OCI-M1 (cell line): Measurements from ENCODE around the gene ZNF182.
"Not testable (repeated sequence)": the region's sequence is repeated elsewhere in the genome, so short reads cannot be mapped to it uniquely, and the experiment has no call there.

ENCODE experiments used
- DNase-seq: peaks from one replicate; lab custom pipeline; 2025; lab: John Stamatoyannopoulos, UW

Gene ZNF182

DNA sequence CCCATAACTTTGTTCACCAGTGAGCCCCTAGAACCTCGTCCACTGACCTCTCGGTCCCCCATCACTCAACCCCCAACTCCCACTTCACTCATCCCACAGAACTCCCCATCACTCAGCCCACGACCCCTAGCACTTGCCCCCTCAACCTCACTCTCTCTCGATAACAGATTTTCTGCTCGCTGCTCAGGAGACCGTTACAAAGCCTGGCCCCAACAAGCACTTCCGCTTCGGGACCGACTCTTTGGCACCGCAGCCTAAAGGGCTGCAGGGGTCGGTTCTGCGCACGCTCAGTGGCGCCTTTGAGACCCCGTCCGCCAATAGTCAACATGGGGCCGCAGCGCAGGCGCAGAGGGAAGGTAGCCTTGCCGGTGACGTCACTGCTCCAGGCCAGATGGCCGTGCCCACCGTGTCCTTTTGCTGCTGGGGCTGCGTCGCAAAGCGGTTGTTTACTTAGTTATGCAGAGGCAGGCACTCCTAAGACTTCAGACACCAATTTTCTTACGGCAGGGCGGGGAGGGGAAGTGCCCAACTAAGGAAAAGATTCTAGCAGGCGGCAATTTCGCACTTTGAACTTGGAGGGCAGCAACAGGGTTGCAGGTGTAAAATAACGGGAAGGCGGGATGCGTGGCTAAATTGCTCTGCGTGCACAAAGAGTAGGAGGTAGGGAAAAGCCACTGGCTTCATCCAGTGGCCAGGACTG is at the start of gene ZNF182:
Gene ZNF182, minus strand, starts transcription at position 232 of the 700 bp plus-strand sequence. CDS start 1,380 bp downstream, outside the sequence.
- DNase-seq = peak; percentile 97

DNA sequence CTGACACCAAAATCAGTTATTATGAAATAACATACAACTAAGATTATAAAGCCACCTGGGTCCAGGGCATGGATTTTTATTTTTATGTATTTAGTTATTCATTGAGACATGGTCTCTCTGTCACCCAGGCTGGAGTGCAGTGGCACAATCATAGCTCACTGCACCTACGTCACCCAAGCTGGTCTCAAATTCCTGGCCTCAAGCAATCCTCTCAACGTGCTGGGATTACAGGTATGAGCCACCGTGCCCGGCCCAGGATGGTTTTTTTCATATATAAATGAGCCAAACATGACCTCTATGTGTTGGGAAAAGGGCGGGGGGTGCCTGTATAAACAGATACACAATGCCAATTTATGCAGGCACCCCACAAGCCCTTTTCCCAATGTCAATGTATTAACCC is 43.1 kb upstream of the ZNF182 start:
- DNase-seq = no peak

DNA sequence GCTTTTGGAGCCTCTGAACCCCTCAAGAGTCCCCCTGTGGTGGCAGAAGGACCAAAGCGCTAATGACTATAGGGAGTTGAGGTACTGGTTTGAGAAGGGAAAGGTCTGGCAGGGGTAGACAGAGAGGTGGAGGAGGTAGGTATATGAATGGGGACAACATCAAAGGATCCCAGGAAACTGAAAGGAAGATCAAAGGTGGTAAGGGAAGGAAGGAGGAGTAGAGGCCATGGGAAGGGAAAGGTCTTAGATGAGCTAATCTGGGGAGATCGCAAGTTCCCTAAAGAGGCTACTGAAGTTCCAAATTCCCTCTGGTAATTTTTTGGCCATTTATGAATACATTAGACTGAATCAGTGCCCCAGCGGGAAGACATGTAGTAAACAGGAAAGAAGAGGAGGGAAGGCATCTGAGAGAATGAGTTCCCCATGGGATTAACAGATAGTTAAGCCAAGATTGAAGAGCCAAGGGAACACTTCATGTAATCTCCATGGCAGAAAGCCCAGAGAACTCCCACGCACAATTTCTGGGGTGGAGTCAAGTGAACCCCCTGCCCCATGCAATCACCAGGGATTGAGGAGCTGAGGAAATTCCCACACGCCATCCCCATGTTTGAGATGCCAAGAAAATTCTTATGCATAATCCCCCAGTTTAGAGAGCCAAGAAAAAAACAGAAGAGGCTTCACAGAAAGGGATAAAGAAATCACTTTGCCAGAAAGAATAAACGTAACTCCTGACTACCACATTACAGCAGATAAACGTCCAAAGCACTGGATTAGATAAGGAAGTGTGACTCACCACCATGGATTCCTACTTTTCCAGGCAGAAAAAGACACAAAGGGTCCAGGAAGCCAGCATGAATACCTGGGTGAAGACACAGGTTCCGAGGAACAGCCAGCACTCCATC is 41.9 kb upstream of the ZNF182 start:
- DNase-seq = no peak

DNA sequence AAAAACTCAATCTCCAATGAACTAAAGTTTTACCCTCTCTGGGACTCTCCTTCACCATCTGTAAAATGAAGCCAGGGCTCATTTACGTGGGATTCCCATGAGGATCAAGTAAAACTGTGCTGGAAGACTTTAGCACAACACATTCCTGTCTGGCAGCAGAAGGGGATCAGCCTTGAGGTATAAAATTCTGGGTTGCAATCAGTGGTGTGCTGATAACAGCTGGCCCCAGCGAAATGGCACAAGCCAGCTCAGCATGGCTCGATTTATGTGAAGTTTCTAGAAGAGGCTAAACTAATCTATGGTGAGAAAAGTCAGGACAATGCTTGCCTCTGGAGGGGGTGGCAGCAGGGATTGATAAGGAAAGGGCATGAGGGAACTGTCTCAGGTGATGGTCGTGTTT is 39.3 kb upstream of the ZNF182 start:
- DNase-seq = no peak

DNA sequence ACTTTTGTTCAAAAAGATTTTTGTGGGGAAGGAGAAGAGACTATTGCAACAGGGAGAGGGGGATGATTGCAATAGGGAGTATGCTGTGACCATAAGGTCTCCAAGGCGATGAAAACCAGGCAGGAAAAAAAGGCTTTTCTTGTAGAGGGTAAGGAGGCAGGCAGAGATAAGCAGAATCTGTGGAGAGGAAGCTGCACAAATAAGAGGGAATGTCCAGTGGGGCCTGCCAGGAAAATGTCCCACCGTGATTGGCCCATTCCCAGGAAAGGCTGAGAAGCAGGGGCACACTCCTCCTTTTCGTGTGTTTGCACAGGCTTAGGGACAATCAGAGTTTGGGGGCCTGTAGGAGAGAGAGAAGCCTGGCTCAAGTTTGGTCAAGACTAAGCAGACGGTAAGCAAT is 32.1 kb upstream of the ZNF182 start:
- no peak for DNase-seq

DNA sequence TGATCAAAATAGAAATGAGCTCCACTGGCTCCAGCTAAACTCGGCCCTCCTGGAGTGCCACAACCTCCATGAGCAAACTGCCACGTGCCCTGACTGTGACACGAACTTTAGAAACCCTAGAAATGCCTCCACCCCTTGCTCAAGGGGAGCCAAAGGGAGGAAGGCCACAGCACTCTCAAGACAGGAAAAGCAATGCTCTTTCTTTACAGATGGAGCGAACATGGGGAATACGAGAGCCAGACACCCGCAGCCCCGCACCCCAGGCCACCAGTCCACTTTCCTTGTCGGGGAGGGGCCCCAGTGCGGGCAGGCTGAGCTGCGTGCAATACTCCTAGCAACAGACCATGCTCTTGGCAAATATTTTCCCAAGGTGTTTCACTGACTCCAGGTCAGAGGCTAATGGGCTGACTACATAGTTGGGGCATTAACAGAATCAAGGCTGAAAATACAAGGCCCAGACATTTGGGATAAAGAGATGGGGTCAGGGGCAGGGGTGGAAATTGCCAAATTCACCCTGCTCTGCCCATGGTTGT is 26.9 kb upstream of the ZNF182 start:
- DNase-seq = not testable (repeated sequence)

DNA sequence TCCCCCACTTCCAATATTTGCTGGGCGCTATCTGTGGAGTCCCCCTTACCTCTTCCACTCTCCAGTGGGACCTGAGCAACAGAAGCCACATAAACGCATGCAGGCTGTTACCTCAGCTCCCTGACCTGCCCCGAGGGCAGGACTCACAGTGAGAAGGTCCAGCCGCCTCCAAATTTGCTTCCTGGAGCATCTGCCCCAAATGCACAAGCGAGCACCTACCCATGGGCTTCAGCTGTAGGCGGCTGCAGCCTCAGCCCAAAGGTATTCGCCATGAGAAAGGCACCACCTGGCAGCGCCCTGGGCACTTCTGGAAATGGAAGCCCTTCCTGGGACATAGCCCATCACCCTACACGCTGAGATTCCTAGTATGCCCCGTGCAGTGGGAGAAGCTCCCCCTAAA is 26.4 kb upstream of the ZNF182 start:
- no peak for DNase-seq

DNA sequence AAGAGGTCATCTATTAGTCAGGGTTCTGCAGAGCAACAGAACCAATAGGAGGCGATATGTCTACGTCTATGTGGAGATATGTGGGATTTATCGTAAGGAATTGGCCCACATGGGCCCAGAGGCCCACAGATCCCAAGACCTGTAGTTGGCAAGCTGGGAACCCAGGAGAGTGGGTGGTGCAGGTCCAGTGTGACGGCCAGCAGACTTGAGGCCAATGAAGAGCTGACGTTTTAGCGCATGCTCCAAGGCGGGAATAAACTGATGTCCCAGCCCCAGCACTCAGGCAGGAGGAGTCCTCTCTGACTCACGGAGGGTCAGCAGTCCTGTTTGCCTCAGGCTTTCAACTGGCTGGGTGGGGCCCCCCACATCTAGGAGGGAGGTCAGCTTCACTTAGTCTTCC is 24.3 kb upstream of the ZNF182 start:
- DNase-seq = no peak

DNA sequence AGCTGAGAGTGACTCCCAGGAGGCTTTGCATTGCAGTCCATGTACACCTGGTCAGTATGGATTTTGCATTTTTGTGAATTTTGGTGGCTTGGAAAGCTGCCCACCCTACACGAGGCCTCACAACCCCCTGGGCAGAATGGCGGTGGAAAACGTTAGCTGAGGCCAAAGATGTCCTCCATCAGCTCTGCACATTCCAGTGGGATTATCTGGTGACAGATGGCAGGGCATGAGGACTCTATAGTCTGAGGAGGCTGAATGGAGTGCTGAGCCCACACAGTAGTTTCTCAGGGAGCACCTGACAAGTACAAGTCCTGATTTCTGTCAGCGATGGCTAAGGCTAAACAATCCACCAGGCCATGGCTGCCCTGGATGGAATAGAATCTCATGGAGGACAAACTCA is 23.8 kb upstream of the ZNF182 start:
- not testable (repeated sequence) for DNase-seq

DNA sequence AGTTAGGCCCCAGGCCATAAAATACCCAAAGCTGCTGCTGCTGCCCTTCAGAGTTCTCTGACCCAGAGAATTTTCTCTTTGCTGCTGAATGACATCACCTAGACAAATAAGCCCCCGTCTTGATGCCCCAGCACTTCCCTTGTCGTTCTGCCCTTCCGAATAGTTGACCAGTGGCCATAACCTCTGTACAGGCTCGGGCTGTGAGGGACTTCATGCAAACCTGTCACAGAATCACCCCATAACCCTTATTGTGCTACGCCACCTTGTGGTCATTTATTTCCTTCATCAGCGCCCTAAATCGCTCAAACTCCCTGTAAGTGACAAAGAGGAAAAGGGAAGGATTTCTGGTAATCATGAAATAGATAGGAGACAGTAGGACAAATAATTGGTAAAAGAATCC is 21.8 kb upstream of the ZNF182 start:
- peak; percentile 85 for DNase-seq

DNA sequence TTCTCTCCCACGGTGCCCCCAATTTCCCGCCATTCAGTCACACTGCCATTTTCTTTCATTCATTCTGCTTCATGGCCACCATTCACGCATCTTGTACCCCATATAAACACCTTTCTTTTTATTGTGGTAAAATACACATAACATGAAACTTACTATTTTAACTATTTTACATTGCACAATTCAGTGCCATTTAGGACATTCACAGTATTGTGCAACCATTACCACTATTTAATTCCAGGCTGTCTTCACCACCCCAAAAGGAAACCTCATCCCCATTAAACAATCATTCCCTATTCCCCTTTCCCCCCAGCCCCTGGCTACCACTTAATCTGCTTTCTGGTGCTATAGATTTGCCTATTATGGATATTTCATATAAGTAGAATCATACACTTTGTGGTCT is 18.9 kb upstream of the ZNF182 start:
- DNase-seq = no peak

DNA sequence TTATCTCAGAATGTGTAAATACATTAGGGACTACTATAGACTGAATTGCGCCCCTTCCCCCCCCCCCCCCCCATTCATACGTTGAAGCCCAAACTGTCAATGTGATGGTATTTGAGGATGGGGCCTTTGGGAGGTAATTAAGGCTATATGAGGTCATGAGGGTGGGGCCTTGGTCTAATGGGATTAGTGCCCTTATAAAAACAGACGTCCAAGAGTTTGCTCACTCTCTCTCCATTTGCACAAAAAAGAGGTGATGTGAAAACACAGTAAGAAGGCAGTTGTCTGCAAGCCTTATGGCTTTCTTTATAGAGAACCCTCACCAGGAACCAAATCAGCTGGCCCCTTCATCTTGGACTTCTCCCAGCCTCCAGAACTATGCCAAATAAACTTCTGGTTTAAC is 18.3 kb upstream of the ZNF182 start:
- no peak for DNase-seq

DNA sequence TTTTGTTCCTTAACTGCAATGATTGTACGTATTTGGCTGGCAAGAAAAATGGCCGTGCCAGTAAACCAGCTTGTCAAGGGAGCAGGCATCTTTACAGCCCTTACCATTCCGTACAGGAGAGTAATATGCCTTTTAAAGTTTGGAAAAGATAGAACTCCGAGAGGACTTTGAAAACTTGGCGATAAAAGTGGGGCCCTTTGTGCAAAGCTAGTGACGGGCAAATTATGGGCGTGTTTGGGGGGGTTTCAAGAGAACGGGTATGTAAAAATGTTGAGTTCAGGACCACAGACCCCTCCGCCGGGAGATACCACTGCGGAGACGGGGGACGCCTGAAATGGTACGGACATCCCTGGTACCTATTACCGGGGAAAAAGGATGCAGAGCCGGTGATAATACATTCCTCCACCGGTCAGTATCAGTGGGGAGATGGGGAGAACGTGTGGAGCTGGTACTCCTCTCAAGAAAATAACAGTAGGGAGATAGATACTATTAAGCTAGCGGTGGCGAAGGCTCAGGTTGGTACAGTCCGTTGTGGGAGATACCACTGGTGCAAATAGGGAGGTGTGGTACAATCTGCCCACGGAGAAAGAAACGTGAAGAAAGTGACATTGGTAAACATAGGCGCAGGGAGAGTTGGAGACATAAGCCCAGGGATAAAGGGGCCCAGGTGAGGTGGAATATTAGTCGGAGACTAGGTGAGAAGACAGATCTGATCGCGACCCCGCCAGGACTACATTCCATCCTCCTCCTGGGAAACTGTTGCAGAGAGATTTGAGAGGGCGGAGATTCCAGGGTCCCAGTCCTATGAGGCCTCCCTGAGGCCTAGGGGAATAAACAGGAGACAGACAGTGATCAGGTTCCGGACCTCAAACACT is 17.5 kb upstream of the ZNF182 start:
- DNase-seq = peak; percentile 72

DNA sequence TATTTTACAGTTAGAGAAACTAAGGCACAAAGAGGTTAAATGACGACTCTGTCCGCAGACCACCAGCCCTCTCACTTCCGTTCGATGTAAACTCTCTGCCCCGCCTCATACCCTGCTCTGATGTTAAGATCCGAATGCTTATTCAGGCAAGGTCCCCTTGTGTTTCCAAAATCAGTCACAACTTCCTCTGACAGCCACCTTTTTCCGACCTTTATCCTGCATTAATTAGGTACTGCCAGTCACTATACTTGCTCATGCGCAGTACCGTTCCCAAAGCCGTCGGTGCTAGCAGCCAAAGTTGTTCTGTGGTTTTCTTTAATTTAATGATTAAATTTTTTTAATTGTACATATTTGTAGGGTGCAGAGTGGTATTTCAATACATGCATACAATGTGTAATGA is 16.7 kb upstream of the ZNF182 start:
- not testable (repeated sequence) for DNase-seq

DNA sequence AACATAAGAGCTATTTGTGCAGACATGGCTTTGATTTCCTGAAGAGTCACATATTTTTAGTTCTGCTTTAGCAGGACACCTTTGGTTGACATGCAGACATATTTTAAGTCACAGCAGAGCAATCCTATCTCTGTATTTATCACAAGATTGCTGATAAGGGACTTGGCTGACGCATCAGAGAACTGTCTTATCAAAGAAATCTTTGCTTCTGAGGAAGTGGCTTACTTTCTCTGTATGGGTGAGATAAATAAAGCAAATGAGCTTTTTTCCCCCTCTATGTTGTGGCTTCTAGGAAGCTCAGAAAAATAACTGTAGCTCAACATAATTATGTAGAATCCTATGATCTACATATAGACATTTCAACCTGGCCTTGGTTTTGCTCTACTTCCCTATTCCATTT is 16.1 kb upstream of the ZNF182 start:
- not testable (repeated sequence) for DNase-seq

DNA sequence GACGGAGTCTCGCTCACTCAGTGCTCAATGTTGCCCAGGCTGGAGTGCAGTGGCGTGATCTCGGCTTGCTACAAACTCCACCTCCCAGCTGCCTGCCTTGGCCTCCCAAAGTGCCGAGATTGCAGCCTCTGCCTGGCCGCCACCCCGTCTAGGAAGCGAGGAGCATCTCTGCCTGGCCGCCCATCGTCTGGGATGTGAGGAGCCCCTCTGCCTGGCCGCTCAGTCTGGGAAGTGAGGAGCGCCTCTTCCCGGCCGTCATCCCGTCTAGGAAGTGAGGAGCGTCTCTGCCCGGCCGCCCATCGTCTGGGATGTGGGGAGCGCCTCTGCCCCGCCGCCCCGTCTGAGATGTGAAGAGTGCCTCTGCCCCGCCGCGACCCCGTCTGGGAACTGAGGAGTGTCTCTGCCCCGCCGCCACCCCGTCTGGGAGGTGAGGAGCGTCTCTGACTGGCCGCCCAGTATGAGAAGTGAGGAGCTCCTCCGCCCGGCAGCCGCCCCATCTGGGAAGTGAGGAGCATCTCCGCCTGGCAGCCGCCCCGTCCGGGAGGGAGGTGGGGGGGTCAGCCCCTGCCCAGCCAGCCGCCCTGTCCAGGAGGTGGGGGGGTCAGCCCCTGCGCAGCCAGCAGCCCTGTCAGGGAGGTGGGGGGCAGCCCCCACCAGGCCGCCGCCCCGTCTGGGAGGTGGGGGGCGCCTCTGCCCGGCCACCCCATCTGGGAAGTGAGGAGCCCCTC is 13.0 kb upstream of the ZNF182 start:
- not testable (repeated sequence) for DNase-seq

DNA sequence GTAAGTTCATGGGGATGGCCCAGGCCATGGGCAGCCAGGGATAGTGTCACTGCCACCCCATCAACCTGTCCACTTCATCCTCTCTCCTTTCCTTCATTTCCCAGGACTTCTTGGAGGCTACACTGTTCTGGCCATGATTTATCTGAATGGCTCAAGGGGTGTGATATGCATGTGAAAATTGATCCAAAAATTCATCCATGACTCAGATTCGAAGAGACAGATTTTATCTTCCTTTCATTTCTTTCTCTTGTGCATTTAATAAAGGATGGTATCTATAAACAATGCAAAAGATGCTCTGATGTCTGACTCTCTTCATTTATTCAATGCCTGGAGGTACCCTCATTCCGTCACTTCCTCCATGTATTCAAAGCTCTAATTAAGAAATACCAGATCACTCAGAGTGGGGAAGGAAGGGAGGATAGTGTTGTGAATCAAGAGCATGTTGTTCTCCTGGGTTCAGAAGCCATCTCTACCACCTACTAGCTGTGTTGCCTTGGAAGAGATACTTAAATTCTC is 5.7 kb upstream of the ZNF182 start:
- DNase-seq = not testable (repeated sequence)

DNA sequence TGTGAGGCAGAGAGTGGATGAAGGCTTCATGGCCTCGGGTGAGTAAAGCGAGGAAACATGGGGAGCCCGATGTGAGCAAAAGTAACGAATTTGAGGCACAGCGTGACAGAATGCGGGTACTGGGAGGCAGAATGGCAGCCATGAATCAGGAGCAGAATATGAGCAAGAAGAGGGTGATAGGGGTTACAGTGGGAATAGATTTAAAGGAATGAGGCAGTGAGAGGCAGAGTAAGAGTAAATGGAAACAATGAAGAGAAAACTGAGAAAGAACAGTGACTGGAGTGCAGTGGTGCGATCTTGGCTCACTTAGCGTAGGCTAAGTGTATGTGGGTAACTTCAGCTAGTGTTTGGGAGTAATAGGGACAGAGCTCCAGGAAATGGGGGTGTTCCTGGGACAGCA is 2.9 kb upstream of the ZNF182 start, which contains the start of gene SPACA5:
Gene SPACA5, plus strand, starts transcription at position 301 of the 400 bp plus-strand sequence. CDS start 815 bp downstream, outside the sequence.
- not testable (repeated sequence) for DNase-seq

DNA sequence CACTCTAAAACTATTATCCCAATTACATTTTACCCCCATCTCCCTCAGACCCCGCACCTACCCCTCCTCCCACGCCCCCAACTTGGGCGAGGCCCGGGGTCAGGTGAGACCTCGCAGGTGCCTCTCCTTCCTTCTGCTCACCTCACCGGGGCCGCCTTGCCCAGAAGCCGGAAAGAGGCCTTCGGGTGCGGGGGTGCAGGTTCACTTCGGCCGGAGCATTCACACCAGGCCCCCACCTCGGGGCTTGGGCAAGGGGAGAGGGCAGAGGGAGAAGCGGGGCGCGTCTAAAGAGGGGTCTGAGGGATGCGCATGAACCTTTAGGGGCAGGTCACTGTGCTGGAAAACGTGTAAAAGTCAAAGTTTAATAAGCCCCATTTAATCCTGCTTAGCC is 427 bp downstream of the ZNF182 start:
- no peak for DNase-seq

DNA sequence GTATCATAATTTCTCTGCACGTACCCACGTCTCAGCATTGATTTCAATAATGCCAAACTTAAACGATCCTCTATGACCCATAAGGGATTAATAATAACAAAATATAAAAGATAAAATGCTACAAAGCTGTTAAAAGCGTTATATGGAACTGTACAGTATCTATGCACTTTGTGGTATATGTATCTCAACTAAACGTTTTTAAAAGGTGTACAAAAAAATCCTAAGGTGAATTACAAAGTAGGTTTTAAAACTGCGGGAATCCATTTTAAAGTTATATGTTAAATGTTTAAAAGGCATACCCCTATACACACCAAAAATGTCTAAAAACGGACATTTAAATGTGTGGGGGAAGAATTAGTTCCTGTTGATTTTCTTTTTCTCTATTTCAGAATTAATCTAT is 860 bp downstream of the ZNF182 start:
- DNase-seq = no peak

DNA sequence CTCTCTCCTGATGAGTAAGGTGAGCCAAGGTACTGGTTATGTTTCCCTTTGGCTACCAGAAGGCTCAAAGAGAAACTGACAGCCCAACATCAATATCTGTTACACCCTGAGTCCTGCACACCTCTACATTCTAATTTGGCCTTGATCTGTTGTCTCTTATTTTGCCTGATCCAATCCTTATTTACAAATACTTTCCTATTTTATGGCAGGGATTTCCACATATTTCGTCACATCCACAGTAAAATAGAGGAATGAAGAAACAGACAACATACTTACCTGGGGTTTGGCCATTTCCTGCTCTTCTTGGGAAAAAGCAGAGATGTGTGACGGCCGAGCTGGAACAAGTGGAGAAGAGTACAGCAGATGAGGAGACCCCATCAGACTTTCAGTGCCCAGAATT is 1.5 kb downstream of the ZNF182 start:
- no peak for DNase-seq
